Suprapubic skin (tissue), 3 donors: ENCODE results near the gene OR4K14.

Experiments used
- CTCF ChIP-seq, 2 donors: fragments of 200-600 bp in 1 of 2; fragments of 450-650 bp in 1 of 2; sonication (generic) in 1 of 2; IDR thresholded peaks; one replicate each; pipeline ENCODE4 v1.5.1; 2016 to 2019; ENCODE audit warnings: antibody characterized with exemption in 2 of 2, mild to moderate bottlenecking in 1 of 2, moderate library complexity in 1 of 2
- POLR2A ChIP-seq, 2 donors: fragments of 450-650 bp; IDR thresholded peaks; one replicate each; pipeline ENCODE4 v1.6.1; 2017; ENCODE audit warnings: antibody characterized with exemption in 2 of 2, mild to moderate bottlenecking in 2 of 2, moderate library complexity in 2 of 2

- TF ChIP-seq POLR2A (IDR thresholded peaks at IDR 0.05) (no peak), CTCF (IDR thresholded peaks at IDR 0.05) (no peak)
Measured at GRCh38 chr14:20002319-20002718, 16.8 kb downstream of the OR4K14 start.
